WTC11 (cell line): ENCODE data around the gene BACH2. TPM values are rescaled to one million over a fixed set of nuclear protein-coding genes. Genes with fewer than 3 reads are reported as not detected.

Experiments used
- ATAC-seq: fragments of 200-7000 bp; cut with Tn5 transposase; 2 replicates; pipeline ENCODE4 v1.10.0; 2021; ENCODE audit warnings: mild to moderate bottlenecking, moderate library complexity
- CTCF ChIA-PET: fragments of 300-600 bp; sonication (Branson Sonifier 250); formaldehyde crosslinking; loops from one replicate; lab custom pipeline; 2021; ENCODE audit warnings: antibody characterized with exemption; lab: Charles Lee
- POLR2A ChIA-PET: fragments of 350-600 bp; sonication (Branson Sonifier 250); formaldehyde crosslinking; loops from one replicate; lab custom pipeline; 2021; ENCODE audit warnings: antibody characterized with exemption; lab: Charles Lee
- DNase-seq: peaks from one replicate; pipeline ENCODE4 v3.0.0; 2021; ENCODE audit warnings: low spot score
- H3K27ac Mint-ChIP-seq: 2 replicates; pipeline ENCODE4 v1.8.0; 2021; ENCODE audit warnings: mixed read lengths
- H3K27me3 Mint-ChIP-seq: 2 replicates; pipeline ENCODE4 v1.8.0; 2021; ENCODE audit warnings: low read depth, mild to moderate bottlenecking, moderate library complexity, mixed read lengths
- H3K36me3 Mint-ChIP-seq: 2 replicates; pipeline ENCODE4 v1.8.0; 2021; ENCODE audit warnings: mixed read lengths
- H3K4me1 Mint-ChIP-seq: 2 replicates; pipeline ENCODE4 v1.8.0; 2022; ENCODE audit warnings: mixed read lengths
- H3K4me3 Mint-ChIP-seq: 2 replicates; pipeline ENCODE4 v1.8.0; 2021; ENCODE audit warnings: mild to moderate bottlenecking, moderate library complexity, mixed read lengths
- H3K9me3 Mint-ChIP-seq: 2 replicates; pipeline ENCODE4 v1.8.0; 2021; ENCODE audit warnings: mixed read lengths
- GTF2I ChIP-seq: fragments of 250-450 bp; sonication (Bioruptor Pico); conservative IDR thresholded peaks from 2 replicates; pipeline ENCODE4 v1.4.0; 2021; ENCODE audit warnings: mild to moderate bottlenecking
- JAZF1 ChIP-seq: fragments of 250-450 bp; sonication (Bioruptor Pico); IDR thresholded peaks from 2 replicates; pipeline ENCODE4 v1.9.0; 2021; ENCODE audit warnings: moderate library complexity, mild to moderate bottlenecking, inconsistent platforms
- JUN ChIP-seq: sonication (generic); formaldehyde crosslinking; IDR thresholded peaks from 2 replicates; pipeline ENCODE4 v1.8.0; 2023; ENCODE audit warnings: mild to moderate bottlenecking, missing genetic modification reagents
- KAT7 ChIP-seq: sonication (generic); formaldehyde crosslinking; IDR thresholded peaks from 2 replicates; pipeline ENCODE4 v1.8.1; 2023; ENCODE audit warnings: missing genetic modification reagents, mild to moderate bottlenecking, borderline replicate concordance
- NR2C2 ChIP-seq: sonication (generic); formaldehyde crosslinking; IDR thresholded peaks from 2 replicates; pipeline ENCODE4 v1.8.0; 2022; ENCODE audit warnings: mild to moderate bottlenecking, missing genetic modification reagents
- OVOL2 ChIP-seq: fragments of 250-450 bp; sonication (Bioruptor Pico); IDR thresholded peaks from 2 replicates; pipeline ENCODE4 v1.9.0; 2021; ENCODE audit warnings: mild to moderate bottlenecking, borderline replicate concordance
- SP1 ChIP-seq: sonication (generic); formaldehyde crosslinking; conservative IDR thresholded peaks from 2 replicates; pipeline ENCODE4 v1.8.1; 2022; ENCODE audit warnings: missing genetic modification reagents
- TEAD1 ChIP-seq: sonication (generic); formaldehyde crosslinking; IDR thresholded peaks from 2 replicates; pipeline ENCODE4 v1.8.0; 2022; ENCODE audit warnings: mild to moderate bottlenecking, missing genetic modification reagents
- TP53 ChIP-seq: sonication (generic); formaldehyde crosslinking; IDR thresholded peaks from 2 replicates; pipeline ENCODE4 v1.8.1; 2023; ENCODE audit warnings: mild to moderate bottlenecking, missing genetic modification reagents
- ZNF121 ChIP-seq: sonication (generic); formaldehyde crosslinking; IDR thresholded peaks from 2 replicates; pipeline ENCODE4 v1.8.0; 2023; ENCODE audit warnings: missing genetic modification reagents
- ZNF138 ChIP-seq: sonication (generic); formaldehyde crosslinking; conservative IDR thresholded peaks from 2 replicates; pipeline ENCODE4 v1.8.1; 2022; ENCODE audit warnings: mild to moderate bottlenecking, moderate library complexity, missing genetic modification reagents
- ZNF219 ChIP-seq: sonication (generic); formaldehyde crosslinking; IDR thresholded peaks from 2 replicates; pipeline ENCODE4 v1.8.0; 2023; ENCODE audit warnings: missing genetic modification reagents, mild to moderate bottlenecking, borderline replicate concordance
- ZNF317 ChIP-seq: sonication (generic); formaldehyde crosslinking; IDR thresholded peaks from 2 replicates; pipeline ENCODE4 v1.8.1; 2023; ENCODE audit warnings: low read depth, mild to moderate bottlenecking, moderate library complexity, missing genetic modification reagents, borderline replicate concordance
- ZNF416 ChIP-seq: fragments of 250-450 bp; sonication (Bioruptor Pico); IDR thresholded peaks from 2 replicates; pipeline ENCODE4 v1.9.0; 2021; ENCODE audit warnings: mild to moderate bottlenecking, inconsistent platforms
- total RNA-seq: library from RNA; stranded (reverse); gene quantifications from 3 replicates; pipeline ENCODE4 v1.2.3, GENCODE V29; 2021
- TF ChIP-seq, protein P1 (sequence below): fragments of 250-450 bp; sonication (Bioruptor Pico); IDR thresholded peaks from 2 replicates; pipeline ENCODE4 v1.8.0; 2021; ENCODE audit warnings: mild to moderate bottlenecking
- TF ChIP-seq, protein P2 (sequence below): sonication (generic); formaldehyde crosslinking; IDR thresholded peaks from 2 replicates; pipeline ENCODE4 v1.8.0; 2022; ENCODE audit warnings: missing genetic modification reagents
- TF ChIP-seq, protein P3 (sequence below): fragments of 250-450 bp; sonication (Bioruptor Pico); IDR thresholded peaks from 2 replicates; pipeline ENCODE4 v1.9.0; 2021; ENCODE audit warnings: mild to moderate bottlenecking
- TF ChIP-seq, protein P4 (sequence below): sonication (generic); formaldehyde crosslinking; IDR thresholded peaks from 2 replicates; pipeline ENCODE4 v1.8.1; 2022; ENCODE audit warnings: low read depth, missing genetic modification reagents, borderline replicate concordance
- TF ChIP-seq, protein P5 (sequence below): sonication (generic); formaldehyde crosslinking; IDR thresholded peaks from 2 replicates; pipeline ENCODE4 v1.8.1; 2023; ENCODE audit warnings: mild to moderate bottlenecking, missing genetic modification reagents, moderate library complexity
- TF ChIP-seq, protein P6 (sequence below): fragments of 250-450 bp; sonication (Bioruptor Pico); IDR thresholded peaks from 2 replicates; pipeline ENCODE4 v1.9.0; 2021; ENCODE audit warnings: mild to moderate bottlenecking, borderline replicate concordance
- TF ChIP-seq, protein P7 (sequence below): fragments of 250-450 bp; sonication (Bioruptor Pico); conservative IDR thresholded peaks from 2 replicates; pipeline ENCODE4 v1.9.0; 2021; ENCODE audit warnings: mild to moderate bottlenecking

The BACH2 gene
- total RNA-seq, 1 experiment from 2014 or later: 5.9 TPM

DNA sequence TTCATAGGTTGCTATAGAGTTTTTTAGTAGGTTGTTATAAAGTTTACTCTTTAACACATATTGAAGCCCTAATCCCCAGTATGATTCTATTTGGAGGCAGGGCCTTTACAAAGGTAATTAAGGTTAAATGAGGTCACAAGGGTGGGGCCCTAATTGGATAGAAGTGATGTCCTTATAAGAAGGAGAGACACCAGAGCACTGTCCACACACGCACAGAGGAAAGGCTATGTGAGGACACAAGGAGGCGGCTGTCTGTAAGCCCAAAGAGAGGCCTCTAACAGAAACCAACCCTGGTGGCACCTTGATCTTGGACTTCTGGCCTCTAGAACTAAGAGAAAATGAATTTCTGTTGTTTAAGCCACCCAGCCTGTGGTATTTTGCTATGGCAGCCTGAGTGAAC, 303.8 kb downstream of the BACH2 start:
- Mint-ChIP-seq H3K27me3 (no peaks in the 10 kb centered on the region; the same call in 1 of the 2 replicates), H3K9me3 (no peaks in the 10 kb centered on the region), H3K4me1 (peaks cover 13% of the 10 kb centered on the region), H3K36me3 (no peaks in the 10 kb centered on the region), H3K27ac (no peak overlapping the region), H3K4me3 (no peak overlapping the region)
- TF ChIP-seq KAT7 (CRISPR knock-in tag): no peak
- TF ChIP-seq ZNF416 (CRISPR knock-in tag): no peak
- TF ChIP-seq SP1 (CRISPR knock-in tag): no peak
- no peak for TF ChIP-seq OVOL2 (CRISPR knock-in tag)
- no peak for TF ChIP-seq ZNF219
- no peak for TF ChIP-seq NR2C2 (CRISPR knock-in tag)
- TF ChIP-seq JUN: no peak
- TF ChIP-seq TEAD1 (CRISPR knock-in tag): no peak
- TF ChIP-seq JAZF1 (CRISPR knock-in tag): no peak
- no peak for TF ChIP-seq ZNF317 (CRISPR knock-in tag)
- no peak for TF ChIP-seq TP53 (CRISPR knock-in tag)
- TF ChIP-seq, protein P1, sequence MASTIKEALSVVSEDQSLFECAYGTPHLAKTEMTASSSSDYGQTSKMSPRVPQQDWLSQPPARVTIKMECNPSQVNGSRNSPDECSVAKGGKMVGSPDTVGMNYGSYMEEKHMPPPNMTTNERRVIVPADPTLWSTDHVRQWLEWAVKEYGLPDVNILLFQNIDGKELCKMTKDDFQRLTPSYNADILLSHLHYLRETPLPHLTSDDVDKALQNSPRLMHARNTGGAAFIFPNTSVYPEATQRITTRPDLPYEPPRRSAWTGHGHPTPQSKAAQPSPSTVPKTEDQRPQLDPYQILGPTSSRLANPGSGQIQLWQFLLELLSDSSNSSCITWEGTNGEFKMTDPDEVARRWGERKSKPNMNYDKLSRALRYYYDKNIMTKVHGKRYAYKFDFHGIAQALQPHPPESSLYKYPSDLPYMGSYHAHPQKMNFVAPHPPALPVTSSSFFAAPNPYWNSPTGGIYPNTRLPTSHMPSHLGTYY (CRISPR knock-in tag): no peak
- TF ChIP-seq, protein P2, sequence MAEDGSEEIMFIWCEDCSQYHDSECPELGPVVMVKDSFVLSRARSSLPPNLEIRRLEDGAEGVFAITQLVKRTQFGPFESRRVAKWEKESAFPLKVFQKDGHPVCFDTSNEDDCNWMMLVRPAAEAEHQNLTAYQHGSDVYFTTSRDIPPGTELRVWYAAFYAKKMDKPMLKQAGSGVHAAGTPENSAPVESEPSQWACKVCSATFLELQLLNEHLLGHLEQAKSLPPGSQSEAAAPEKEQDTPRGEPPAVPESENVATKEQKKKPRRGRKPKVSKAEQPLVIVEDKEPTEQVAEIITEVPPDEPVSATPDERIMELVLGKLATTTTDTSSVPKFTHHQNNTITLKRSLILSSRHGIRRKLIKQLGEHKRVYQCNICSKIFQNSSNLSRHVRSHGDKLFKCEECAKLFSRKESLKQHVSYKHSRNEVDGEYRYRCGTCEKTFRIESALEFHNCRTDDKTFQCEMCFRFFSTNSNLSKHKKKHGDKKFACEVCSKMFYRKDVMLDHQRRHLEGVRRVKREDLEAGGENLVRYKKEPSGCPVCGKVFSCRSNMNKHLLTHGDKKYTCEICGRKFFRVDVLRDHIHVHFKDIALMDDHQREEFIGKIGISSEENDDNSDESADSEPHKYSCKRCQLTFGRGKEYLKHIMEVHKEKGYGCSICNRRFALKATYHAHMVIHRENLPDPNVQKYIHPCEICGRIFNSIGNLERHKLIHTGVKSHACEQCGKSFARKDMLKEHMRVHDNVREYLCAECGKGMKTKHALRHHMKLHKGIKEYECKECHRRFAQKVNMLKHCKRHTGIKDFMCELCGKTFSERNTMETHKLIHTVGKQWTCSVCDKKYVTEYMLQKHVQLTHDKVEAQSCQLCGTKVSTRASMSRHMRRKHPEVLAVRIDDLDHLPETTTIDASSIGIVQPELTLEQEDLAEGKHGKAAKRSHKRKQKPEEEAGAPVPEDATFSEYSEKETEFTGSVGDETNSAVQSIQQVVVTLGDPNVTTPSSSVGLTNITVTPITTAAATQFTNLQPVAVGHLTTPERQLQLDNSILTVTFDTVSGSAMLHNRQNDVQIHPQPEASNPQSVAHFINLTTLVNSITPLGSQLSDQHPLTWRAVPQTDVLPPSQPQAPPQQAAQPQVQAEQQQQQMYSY (CRISPR knock-in tag): no peak
- TF ChIP-seq, protein P3, sequence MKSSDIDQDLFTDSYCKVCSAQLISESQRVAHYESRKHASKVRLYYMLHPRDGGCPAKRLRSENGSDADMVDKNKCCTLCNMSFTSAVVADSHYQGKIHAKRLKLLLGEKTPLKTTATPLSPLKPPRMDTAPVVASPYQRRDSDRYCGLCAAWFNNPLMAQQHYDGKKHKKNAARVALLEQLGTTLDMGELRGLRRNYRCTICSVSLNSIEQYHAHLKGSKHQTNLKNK (CRISPR knock-in tag): no peak
- no peak for TF ChIP-seq ZNF138 (CRISPR knock-in tag)
- TF ChIP-seq, protein P4, sequence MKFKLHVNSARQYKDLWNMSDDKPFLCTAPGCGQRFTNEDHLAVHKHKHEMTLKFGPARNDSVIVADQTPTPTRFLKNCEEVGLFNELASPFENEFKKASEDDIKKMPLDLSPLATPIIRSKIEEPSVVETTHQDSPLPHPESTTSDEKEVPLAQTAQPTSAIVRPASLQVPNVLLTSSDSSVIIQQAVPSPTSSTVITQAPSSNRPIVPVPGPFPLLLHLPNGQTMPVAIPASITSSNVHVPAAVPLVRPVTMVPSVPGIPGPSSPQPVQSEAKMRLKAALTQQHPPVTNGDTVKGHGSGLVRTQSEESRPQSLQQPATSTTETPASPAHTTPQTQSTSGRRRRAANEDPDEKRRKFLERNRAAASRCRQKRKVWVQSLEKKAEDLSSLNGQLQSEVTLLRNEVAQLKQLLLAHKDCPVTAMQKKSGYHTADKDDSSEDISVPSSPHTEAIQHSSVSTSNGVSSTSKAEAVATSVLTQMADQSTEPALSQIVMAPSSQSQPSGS (CRISPR knock-in tag): no peak
- no peak for TF ChIP-seq GTF2I (CRISPR knock-in tag)
- no peak for TF ChIP-seq ZNF121 (CRISPR knock-in tag)
- TF ChIP-seq, protein P5, sequence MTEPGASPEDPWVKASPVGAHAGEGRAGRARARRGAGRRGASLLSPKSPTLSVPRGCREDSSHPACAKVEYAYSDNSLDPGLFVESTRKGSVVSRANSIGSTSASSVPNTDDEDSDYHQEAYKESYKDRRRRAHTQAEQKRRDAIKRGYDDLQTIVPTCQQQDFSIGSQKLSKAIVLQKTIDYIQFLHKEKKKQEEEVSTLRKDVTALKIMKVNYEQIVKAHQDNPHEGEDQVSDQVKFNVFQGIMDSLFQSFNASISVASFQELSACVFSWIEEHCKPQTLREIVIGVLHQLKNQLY (CRISPR knock-in tag): no peak
- ATAC-seq (no peak), DNase-seq (no peak)
- ChIA-PET POLR2A (no interaction called here), CTCF (no interaction called here)

DNA sequence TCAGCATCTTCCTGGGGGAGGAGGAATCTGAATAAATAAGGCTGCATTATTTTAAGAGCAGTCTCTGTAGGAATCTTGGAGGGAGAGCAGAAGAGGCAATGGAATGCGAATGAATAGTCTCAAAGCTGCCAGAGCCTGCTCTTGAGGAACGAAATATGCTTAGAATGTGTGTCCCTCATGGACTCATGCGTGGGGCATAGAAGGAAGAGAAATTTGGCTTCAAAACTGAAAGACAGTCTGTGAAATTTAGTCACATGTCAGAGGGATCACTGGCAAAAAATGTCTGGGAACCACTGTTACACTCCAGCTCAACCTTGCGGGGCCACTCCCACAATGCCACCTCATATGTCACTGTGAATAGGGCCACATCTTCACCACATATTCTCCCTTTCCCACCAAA, 306.9 kb downstream of the BACH2 start:
- Mint-ChIP-seq H3K27ac (no peak overlapping the region), H3K4me3 (no peak overlapping the region), H3K4me1 (peaks cover 19% of the 10 kb centered on the region), H3K9me3 (no peaks in the 10 kb centered on the region), H3K27me3 (no peaks in the 10 kb centered on the region; the same call in 1 of the 2 replicates), H3K36me3 (no peaks in the 10 kb centered on the region)
- CTCF ChIA-PET: interaction anchor here (1.5 kb wide), 1 partner anchor 49 kb away, joined by 4 read pairs; no protein-coding TSS in a partner anchor
- DNase-seq: no peak
- POLR2A ChIA-PET: no interaction called here
- no peak for ATAC-seq
- TF ChIP-seq, protein P6, sequence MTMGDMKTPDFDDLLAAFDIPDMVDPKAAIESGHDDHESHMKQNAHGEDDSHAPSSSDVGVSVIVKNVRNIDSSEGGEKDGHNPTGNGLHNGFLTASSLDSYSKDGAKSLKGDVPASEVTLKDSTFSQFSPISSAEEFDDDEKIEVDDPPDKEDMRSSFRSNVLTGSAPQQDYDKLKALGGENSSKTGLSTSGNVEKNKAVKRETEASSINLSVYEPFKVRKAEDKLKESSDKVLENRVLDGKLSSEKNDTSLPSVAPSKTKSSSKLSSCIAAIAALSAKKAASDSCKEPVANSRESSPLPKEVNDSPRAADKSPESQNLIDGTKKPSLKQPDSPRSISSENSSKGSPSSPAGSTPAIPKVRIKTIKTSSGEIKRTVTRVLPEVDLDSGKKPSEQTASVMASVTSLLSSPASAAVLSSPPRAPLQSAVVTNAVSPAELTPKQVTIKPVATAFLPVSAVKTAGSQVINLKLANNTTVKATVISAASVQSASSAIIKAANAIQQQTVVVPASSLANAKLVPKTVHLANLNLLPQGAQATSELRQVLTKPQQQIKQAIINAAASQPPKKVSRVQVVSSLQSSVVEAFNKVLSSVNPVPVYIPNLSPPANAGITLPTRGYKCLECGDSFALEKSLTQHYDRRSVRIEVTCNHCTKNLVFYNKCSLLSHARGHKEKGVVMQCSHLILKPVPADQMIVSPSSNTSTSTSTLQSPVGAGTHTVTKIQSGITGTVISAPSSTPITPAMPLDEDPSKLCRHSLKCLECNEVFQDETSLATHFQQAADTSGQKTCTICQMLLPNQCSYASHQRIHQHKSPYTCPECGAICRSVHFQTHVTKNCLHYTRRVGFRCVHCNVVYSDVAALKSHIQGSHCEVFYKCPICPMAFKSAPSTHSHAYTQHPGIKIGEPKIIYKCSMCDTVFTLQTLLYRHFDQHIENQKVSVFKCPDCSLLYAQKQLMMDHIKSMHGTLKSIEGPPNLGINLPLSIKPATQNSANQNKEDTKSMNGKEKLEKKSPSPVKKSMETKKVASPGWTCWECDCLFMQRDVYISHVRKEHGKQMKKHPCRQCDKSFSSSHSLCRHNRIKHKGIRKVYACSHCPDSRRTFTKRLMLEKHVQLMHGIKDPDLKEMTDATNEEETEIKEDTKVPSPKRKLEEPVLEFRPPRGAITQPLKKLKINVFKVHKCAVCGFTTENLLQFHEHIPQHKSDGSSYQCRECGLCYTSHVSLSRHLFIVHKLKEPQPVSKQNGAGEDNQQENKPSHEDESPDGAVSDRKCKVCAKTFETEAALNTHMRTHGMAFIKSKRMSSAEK (CRISPR knock-in tag): no peak
- TF ChIP-seq, protein P7, sequence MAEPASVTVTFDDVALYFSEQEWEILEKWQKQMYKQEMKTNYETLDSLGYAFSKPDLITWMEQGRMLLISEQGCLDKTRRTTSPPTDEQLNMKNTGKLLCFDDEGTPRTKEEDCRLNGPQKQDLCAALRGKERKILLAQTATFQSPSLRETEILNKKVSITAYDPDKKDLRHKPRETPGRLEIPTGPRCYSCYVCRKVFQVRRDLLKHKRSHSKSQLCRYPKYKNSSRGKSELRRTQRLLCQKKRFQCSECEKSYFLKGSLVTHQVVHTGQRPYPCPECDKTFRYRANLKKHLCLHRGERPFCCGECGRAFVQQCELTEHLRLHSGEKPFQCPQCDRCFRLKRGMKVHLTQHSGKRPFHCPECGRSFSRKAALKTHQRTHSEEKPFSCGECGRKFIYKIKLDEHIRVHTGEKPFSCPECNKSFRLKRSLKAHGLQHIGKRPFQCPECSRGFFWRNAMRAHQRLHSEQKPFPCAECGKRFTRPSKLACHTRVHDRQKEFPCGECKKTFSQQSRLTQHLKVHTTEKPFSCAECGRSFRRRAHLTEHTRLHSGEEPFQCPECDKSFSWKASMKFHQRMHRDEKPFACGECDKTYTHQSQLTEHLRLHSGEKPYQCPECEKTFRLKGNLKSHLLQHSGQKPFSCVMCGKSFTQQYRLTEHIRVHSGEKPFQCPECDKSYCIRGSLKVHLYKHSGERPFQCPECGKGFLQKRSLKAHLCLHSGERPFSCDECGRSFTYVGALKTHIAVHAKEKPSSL (CRISPR knock-in tag): no peak
